ENCODE results near the gene COL15A1. TPM values are rescaled to one million over a fixed set of nuclear protein-coding genes. Genes with fewer than 3 reads are reported as not detected.

COL15A1 gene
- polyA plus RNA-seq, 1 experiment = 112 TPM

- no peak for TF ChIP-seq CTCF (IDR thresholded peaks at IDR 0.05; ENCODE audit: insufficient read depth, low read depth, low read length)
- CTCF ChIA-PET = interaction anchor here (1.1 to 3.0 kb wide), 4 partner anchors 8 to 38 kb away, joined by 3 to 15 read pairs (median 4); no protein-coding TSS in a partner anchor
- POLR2A ChIA-PET = interaction anchor here (0.6 kb wide), 1 partner anchor 24 kb away, joined by 3 read pairs; no protein-coding TSS in a partner anchor
- H3K27me3 ChIP-seq (ENCODE audit: control insufficient read depth, insufficient read depth, low read length) = no peaks in the 10 kb centered on the region
- no peak for DNase-seq (ENCODE audit: low read depth)
- no peak overlapping the region for H3K4me3 ChIP-seq (ENCODE audit: low read depth, low read length)
- H3K36me3 ChIP-seq (ENCODE audit: control insufficient read depth, insufficient read depth, low read length) = peaks cover 2% of the 10 kb centered on the region
Measured at GRCh38 chr9:98960409-98960808, 16.7 kb downstream of the COL15A1 start.

- Histone ChIP-seq H3K36me3 (ENCODE audit: control insufficient read depth, insufficient read depth, low read length) (no peaks in the 10 kb centered on the region; the same call in 1 of the 2 replicates), H3K27me3 (ENCODE audit: control insufficient read depth, insufficient read depth, low read length) (no peaks in the 10 kb centered on the region), H3K4me3 (ENCODE audit: low read depth, low read length) (no peak overlapping the region)
- POLR2A ChIA-PET = no interaction called here
- no peak for TF ChIP-seq CTCF (IDR thresholded peaks at IDR 0.05; ENCODE audit: insufficient read depth, low read depth, low read length)
- no peak for DNase-seq (ENCODE audit: low read depth)
- CTCF ChIA-PET = interaction anchor here (1.4 to 4.4 kb wide), 2 partner anchors 13 to 18 kb away, joined by 3 to 17 read pairs; partner anchors contain the start of gene COL15A1
Measured at GRCh38 chr9:98961513-98962180, 17.9 kb downstream of the COL15A1 start.

GRCh38 chr9:98962181-98962560 is 18.5 kb downstream of the COL15A1 start:
- Histone ChIP-seq H3K4me3 (ENCODE audit: low read depth, low read length) (no peak overlapping the region), H3K27me3 (ENCODE audit: control insufficient read depth, insufficient read depth, low read length) (no peaks in the 10 kb centered on the region), H3K36me3 (ENCODE audit: control insufficient read depth, insufficient read depth, low read length) (no peaks in the 10 kb centered on the region; the same call in 1 of the 2 replicates)
- ChIA-PET POLR2A (interaction anchor here (0.5 kb wide), 1 partner anchor 705 kb away, joined by 3 read pairs; no protein-coding TSS in a partner anchor), CTCF (interaction anchor here (1.0 to 4.4 kb wide), 6 partner anchors 9 to 95 kb away, joined by 3 to 17 read pairs (median 3); partner anchors contain the start of gene COL15A1)
- TF ChIP-seq CTCF (IDR thresholded peaks at IDR 0.05; ENCODE audit: insufficient read depth, low read depth, low read length) = no peak
- DNase-seq (ENCODE audit: low read depth) = peak; percentile 94

GRCh38 chr9:98962861-98963260 is 19.2 kb downstream of the COL15A1 start:
- CTCF ChIA-PET = interaction anchor here (0.7 to 4.4 kb wide), 10 partner anchors 9 to 101 kb away, joined by 3 to 24 read pairs (median 4); no protein-coding TSS in a partner anchor
- POLR2A ChIA-PET = interaction anchor here (0.5 kb wide), 1 partner anchor 706 kb away, joined by 3 read pairs; no protein-coding TSS in a partner anchor
- DNase-seq (ENCODE audit: low read depth) = no peak
- Histone ChIP-seq H3K36me3 (ENCODE audit: control insufficient read depth, insufficient read depth, low read length) (no peaks in the 10 kb centered on the region; the same call in 1 of the 2 replicates), H3K27me3 (ENCODE audit: control insufficient read depth, insufficient read depth, low read length) (no peaks in the 10 kb centered on the region), H3K4me3 (ENCODE audit: low read depth, low read length) (no peak overlapping the region)
- TF ChIP-seq CTCF (IDR thresholded peaks at IDR 0.05; ENCODE audit: insufficient read depth, low read depth, low read length) = no peak

GRCh38 chr9:98964201-98964600 is 20.5 kb downstream of the COL15A1 start:
- H3K27me3 ChIP-seq (ENCODE audit: control insufficient read depth, insufficient read depth, low read length) = no peaks in the 10 kb centered on the region
- no peak for TF ChIP-seq CTCF (IDR thresholded peaks at IDR 0.05; ENCODE audit: insufficient read depth, low read depth, low read length)
- H3K36me3 ChIP-seq (ENCODE audit: control insufficient read depth, insufficient read depth, low read length) = no peaks in the 10 kb centered on the region; the same call in 1 of the 2 replicates
- POLR2A ChIA-PET = interaction anchor here (1.8 kb wide), 1 partner anchor 25 kb away, joined by 5 read pairs; no protein-coding TSS in a partner anchor
- H3K4me3 ChIP-seq (ENCODE audit: low read depth, low read length) = no peak overlapping the region
- no peak for DNase-seq (ENCODE audit: low read depth)
- CTCF ChIA-PET = interaction anchor here (0.7 to 4.4 kb wide), 6 partner anchors 9 to 103 kb away, joined by 3 to 24 read pairs (median 8); no protein-coding TSS in a partner anchor
